HG02884 (cell line): ENCODE results near the gene FGGY.
"Not testable (repeated sequence)": the region's sequence is repeated elsewhere in the genome, so short reads cannot be mapped to it uniquely, and the experiment has no call there.

Experiments
- ATAC-seq: cut with Tn5 transposase; IDR thresholded peaks from one replicate; pipeline ENCODE4 v1.9.1; 2021; ENCODE audit warnings: mild to moderate bottlenecking, moderate library complexity; ENCODE audit not compliant: unreplicated experiment

FGGY gene

DNA sequence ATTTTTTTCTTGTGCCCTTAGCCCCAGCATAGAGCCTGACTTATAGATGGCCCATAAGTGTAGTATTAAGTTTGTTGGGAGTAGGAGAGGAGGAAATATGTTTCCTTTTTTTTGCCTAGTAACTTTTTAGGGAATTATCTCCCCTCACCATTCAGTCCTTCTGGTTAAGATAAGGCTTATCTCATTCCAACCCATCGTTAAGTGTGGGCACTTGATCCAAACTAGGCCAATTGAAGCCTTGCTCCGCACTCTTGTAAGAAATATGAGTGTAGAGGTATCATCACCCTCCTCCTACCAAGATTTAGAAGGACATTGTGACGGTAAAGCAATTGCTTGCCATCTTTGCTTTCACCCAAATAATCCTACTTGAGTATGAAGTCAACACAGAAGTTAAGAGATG is 8.8 kb upstream of the FGGY start:
- no peak for ATAC-seq

DNA sequence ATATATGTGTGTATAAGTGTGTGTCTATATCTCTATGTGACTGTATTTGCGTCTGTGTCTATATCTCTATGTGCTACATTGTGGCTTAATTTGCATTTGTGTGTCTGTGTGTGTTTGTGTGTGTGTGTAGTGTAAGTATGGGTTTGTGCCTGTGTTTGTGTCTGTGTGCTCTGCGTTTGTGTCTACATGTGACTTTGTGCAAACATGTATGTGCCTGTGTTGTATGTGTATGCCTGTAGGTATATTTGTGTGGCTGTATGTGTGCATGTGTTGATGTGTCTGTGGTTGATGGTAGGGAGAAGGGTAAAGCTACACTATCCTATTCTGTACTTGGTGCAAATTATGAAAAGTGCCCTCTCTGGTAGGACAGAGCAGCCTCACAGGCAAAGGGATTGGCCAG is 7.3 kb upstream of the FGGY start:
- ATAC-seq = no peak

GRCh38 chr1:59290193-59290949 is 6.5 kb upstream of the FGGY start:
- peak; percentile 91 for ATAC-seq

GRCh38 chr1:59291561-59291960 is 5.3 kb upstream of the FGGY start:
- ATAC-seq = no peak

GRCh38 chr1:59292562-59292961 is 4.3 kb upstream of the FGGY start:
- ATAC-seq = no peak

GRCh38 chr1:59293206-59293605 is 3.7 kb upstream of the FGGY start:
- ATAC-seq = no peak

DNA sequence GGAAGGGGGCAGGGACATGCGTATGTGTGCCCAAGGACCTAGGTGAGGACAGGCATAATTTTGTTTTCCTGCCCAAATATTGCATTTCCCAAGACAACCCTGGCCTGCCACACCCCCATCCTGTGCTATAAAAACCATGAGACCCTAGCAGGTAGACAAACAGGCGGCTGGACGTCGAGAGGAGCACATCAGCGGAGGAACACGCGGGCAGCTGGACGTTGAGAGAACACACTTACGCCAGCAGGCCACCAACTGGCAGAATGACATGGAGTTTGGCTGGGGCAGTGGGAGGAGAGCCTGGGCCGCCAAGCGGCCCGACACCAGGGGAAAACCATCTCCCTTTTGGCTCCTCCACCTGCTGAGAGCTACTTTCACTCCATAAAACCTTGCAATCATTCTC is 3.0 kb upstream of the FGGY start:
- ATAC-seq = no peak

- no peak for ATAC-seq
These were observed 2.5 kb upstream of the FGGY start for GRCh38 chr1:59294423-59294822.

DNA sequence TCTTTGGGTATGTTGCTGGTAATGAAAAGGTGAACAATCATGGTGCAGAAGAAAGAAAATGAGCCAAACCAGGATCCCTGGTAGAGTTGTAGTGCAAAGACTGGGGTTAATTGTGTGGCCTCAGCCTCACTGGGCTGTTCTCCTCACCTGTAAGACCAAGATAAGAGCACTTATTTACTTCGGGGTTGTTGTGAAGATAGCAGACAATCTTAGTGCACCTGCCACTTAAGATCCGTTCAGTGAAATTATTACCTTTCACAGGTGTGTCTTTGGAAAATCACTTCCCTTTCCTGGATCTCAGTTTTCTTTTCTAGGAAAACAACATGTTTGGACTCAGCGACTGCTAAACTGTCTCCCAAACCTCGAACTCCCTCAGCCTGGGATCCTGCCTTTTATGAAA is 1.3 kb upstream of the FGGY start:
- no peak for ATAC-seq

- no peak for ATAC-seq
These were observed 1.2 kb downstream of the FGGY start for GRCh38 chr1:59298026-59298583.

DNA sequence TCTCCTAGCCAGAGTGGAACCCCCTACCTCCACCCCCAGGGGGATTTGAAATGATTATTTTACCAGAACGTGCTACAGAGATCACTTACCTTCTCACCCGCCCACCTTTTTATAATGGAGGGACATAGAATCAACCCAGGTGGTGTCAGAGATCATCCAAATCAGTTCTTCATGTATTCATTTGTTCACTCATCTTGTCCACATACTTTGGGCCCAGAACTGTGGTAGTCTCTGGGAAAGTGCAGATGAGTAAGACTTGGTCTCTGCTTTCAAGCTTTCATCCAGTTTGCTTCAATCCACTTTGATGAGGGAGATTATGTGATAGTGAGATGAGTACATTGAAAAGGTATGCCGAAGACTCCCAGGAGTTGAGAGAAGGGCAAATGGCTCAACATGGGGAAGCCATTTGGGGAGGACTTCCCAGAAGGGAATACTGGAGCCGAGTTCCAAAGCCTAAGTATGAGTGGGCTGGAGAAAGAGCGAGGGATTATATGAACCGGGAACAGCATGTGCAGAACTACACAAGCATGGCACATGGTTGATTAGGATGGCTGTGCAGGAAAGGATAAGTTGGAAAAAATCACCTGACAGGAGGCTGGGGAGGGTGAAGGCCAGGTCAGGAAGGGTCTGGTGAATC is 1.9 kb downstream of the FGGY start:
- ATAC-seq = no peak

- not testable (repeated sequence) for ATAC-seq
These were observed 2.8 kb downstream of the FGGY start for GRCh38 chr1:59299670-59300069.

- ATAC-seq = no peak
These were observed 5.4 kb downstream of the FGGY start for GRCh38 chr1:59302297-59302696.

GRCh38 chr1:59302871-59303270 is 6.0 kb downstream of the FGGY start:
- ATAC-seq = no peak

DNA sequence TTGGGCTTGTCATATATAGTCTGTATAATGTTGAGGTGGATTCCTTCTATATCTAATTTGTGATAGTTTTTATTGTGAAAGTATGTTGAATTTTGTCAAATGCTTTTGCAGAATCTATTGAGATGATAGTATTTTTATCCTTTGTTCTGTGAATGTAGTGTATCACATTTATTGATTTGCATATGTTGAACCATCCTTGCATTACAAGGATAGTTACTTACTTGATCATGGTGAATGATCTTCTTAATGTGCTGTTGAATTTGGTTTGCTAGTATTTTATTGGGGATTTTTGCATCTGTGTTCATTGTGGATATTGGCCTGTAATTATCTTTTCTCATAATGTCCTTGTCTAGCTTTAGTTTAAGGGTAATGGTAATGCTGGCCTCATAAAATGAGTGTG is 8.3 kb downstream of the FGGY start:
- no peak for ATAC-seq

GRCh38 chr1:59307591-59307990 is 10.7 kb downstream of the FGGY start:
- ATAC-seq = no peak

GRCh38 chr1:59308839-59309238 is 11.9 kb downstream of the FGGY start:
- no peak for ATAC-seq

DNA sequence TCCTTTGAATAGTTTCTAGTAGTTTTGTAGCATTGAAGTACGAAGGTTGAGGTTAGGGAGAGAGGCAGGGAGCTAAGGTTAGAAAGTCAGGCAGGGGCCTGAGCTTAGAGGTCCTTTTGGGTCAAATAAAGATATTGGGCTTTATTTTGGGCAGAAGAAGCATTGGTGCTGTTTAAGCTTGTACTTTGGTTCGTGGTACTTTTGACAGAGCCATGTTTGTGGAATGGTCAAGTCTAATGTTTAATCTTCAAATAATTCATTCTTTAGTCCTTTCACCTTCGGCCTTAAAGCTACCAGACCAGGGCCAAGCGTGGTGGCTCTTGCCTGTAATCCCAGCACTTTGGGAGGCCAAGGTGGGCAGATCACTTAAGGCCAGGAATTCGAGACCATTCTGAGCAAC is 12.5 kb downstream of the FGGY start:
- no peak for ATAC-seq

GRCh38 chr1:59309795-59310548 is 13.1 kb downstream of the FGGY start:
- no peak for ATAC-seq

- ATAC-seq = no peak
These were observed 13.8 kb downstream of the FGGY start for GRCh38 chr1:59310549-59311250.
